ENCODE data around the gene CYRIA.

CYRIA gene

DNA sequence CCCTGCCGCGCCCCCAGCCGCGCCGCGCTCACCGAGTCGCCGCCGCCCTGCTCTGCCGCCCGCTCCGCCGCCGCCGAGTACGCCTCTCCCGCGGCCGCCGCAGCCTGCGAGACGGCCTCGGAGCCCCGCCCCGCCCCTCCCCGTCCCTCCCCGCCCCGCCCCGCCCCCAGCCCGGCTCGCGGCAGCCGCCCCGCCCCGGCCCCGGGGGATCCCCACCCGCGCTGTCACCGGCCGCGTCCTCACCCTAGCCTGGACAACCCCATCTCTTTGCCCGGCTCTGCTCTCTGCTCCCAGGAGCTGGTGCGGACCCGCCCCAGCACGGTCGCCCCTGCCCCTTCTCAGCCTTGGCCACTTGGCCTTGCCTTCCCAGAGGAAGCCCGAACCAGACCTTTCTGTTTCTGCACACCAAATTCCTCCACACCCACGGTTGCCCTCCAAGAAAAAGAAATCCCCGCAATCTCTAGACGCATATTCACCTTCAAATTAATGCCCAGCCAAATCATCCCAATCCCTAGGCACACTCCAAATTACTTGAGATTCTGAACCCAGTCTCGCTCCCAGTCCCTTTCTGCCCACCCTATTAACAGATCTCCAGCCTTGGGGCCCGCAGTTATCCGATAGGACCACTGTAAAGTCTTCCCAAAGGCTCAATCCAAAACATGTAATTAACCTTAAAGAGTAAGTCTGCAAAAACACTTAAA, at the start of gene CYRIA:
TSS of gene CYRIA (minus strand) at position 87 of the 701 bp plus-strand sequence. CDS start 77,715 bp downstream, outside the sequence.
- DNase-seq = no peak

DNA sequence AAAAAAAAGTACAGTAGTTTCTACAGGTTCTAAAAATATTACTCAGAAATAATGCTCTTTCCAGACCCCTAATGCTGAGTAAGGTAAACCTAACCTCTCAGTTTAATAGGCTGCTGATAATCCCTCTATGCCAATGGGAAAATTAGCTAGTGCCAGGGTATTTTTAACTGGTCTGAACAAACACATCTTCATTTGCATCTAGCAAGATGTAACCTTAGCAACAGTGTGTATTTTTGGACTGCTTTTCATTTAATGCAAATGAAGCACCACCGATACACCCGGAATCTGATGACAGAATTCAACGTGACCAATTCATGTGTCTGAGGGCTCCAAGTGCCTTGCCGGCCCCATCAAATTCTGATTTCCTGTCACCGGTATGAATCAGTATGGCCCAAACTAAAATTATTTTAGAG, 47.4 kb upstream of the CYRIA start:
- no peak for DNase-seq

DNA sequence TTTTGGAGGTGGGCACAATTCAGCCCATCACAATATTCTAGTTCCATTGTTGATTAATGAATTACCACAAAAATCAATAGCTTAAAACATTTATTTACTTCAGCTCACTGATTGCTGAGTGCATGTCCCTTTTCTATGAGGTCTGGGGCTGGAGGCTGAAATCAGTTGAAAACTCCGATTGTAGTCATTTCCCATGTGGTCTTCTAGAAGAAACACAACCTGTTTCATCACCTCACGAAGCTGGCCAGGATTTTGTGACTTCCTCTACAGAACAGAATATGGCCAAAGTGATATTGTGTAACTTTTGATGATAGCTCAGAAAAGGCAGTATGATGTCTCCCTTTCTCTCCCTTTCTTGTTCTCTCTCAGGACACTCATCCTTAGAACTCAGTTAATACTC, 44.1 kb upstream of the CYRIA start:
- no peak for DNase-seq

DNA sequence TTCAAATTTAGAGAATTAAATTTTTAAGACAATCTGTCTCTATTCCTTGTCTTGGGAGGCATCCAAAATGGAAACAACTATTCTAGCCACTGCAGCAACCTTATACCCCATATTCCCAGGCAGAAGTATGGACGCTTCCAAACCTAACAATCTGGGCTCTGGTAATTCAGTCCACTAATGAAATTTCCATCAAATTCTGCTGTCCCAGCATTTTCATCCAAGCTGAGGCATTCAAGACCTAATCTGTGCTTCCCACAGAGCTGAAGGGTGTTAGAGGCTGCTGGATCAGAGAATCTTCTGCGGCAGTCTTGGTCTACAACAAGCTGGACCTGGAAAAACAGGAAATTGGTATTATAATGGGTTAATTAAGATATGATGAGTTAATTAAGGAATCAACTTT, 42.5 kb upstream of the CYRIA start:
- DNase-seq = no peak

DNA sequence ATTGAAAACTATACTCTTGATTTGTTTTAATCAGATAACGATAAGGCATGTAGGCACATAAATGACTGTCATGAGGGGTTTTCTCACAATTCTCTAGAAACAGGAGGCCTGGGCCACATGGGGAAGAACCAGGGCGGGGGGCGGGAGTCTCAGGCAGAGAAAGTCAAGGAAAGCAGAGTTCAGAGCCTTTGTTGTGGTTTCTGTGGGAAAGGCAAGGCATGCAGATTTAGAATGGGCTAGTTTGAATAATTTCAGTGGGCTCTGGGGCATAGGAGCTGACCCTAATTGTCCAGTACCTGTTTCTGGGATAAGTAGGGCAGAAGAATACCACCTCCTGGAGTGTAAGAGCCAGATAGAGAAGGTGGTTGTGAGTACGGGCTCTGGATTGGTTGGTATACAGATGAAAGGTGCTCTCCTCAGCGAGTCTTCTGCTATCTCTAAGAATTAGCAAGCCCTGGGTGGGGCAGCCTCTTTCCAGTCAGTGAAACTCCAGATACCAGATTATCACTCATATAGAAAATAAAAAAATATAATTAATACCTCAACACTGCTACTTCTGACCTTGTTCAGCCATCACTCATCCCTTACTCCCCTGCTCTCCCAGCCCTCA, 41.5 kb upstream of the CYRIA start:
- DNase-seq = no peak

DNA sequence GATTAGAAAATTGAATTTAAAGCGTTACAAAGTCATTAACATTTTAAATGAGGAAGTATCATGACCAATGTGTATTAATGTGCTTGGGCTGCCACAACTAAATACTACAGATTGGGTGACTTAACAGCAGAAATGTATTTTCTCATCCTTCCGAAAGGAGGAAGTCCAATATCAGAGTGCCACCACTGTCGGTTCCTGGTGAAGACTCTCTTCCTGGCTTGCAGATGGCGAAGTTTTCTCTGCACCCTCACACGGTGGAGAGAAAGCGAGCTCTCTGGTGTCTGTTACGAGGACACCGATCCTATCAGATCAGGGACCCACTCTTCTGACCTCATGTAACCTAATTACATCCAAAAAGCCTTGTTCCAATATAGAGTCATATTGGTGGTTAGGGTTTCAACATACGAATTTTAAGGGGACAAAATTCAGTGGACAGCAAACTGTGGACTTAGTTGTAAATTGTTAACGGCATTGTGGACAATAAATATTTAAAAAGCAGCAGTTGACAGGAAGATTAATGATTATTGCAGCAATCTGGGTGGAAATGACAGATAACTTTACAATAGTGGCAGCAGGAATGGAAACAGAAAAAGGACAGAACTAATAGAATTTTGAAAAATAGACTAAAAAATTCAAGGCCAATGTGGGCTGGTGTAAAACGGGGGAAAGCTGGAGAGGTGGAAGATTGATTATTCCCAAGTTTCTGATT, 35.1 kb upstream of the CYRIA start:
- DNase-seq = no peak

DNA sequence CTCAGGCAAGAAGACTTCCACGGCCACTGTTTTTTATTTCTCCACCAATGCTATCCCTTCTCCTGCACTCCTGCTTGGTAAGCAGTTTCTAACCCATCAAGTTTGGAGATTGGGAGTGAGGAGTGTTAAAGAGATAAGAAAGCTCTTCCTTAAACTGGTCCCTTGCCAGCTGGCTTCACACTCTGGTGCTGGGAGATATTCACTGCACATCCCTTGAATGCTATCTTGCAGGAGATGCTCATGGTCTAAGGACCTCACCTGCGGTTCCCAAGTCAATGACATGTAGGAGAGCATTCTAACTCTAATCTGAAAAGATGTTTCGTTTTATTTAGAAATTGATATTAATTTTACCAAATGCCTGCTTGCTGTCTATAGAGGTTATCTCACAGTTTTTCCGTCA, 28.2 kb upstream of the CYRIA start:
- DNase-seq = no peak

DNA sequence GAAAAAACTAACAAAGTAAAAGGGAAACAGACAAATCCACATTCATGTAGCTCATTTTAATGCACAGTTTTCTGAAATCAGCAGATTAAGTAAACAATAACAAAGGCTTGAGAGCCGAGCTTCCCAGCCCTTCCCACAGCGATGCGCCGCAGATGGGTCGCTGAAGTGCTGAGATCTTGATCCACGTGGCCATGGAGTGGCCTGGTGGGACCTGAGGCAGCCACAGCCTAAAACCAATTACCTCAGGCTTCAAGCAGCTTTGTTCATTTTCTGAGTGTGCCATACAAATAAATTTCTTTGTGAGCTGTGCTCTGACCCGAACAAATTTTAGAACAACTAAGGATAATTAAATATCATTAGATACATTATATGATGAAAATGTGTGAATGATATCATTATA, 25.6 kb upstream of the CYRIA start:
- DNase-seq = no peak

DNA sequence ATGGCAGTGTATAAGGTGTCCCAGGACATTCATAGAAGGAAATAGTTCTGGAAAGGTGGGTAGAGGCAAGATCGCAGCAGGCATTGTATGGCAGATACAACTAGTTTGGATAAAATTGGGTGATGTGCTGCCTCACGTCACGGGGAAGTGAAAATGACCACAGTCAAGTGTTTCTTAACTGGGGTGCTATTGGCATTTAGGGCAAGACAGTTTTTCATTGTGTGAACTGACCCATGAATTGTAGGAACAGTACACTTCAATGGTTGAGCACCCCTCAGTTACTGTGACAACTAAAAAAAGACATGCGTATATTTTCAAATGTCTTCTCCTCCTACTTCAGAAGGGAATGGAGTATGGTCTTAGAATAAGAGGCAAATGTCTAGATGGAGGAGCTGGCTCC, 22.3 kb upstream of the CYRIA start:
- no peak for DNase-seq

DNA sequence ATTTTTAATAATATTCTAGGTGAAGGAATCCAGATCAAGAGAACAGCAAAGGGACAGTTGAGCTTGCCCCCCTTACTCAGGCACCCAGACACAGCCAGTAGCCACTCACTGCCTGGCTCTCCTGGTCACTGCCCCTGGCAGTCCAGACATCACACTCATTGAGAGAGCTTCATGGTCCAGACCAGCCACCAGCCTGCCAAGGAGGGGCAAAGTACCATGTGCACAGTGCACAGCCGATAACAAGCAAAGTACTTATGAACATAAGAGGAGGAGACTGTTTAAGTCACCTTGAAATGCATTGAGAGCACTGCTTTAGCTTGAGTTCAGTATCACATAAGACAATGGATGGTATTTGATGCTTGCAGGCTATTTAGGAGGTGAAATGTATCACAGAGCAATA, 21.6 kb upstream of the CYRIA start:
- no peak for DNase-seq

DNA sequence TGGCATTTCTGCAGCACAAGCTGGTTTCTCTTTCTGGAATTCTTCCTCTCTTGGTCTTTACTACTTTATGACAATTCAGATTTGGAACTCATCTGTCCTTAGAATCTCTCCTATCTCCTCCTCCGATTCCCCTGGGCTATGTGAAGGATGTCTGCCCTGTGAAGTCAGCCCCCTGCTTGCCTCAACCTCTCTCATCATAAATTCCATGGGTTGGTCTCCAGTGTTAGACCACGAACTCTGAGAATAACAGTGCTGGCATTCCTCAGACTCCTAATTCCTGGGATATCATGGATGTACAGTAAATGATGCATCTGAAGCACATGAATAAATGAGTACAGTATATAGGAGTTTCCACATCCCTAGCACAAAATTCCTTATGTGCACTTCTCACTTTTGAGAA, 21.0 kb upstream of the CYRIA start:
- no peak for DNase-seq

DNA sequence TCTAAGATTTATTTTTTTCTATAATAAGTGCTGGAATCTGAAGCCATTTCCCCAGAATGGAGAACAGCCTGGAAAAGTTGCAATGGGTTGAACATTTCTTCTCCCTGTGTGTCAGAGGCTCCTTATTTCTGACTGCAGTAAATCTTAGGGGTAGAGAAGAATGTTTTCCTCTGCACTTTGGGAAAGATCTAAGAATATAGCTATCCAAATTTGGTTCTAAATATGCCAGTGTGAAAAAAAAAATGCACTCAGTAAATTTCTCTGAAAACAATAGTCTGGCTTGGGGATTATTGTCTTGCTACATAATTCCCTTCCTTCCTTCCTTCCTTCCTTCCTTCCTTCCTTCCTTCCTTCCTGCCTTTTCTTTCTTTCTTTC, 19.7 kb upstream of the CYRIA start:
- no peak for DNase-seq

DNA sequence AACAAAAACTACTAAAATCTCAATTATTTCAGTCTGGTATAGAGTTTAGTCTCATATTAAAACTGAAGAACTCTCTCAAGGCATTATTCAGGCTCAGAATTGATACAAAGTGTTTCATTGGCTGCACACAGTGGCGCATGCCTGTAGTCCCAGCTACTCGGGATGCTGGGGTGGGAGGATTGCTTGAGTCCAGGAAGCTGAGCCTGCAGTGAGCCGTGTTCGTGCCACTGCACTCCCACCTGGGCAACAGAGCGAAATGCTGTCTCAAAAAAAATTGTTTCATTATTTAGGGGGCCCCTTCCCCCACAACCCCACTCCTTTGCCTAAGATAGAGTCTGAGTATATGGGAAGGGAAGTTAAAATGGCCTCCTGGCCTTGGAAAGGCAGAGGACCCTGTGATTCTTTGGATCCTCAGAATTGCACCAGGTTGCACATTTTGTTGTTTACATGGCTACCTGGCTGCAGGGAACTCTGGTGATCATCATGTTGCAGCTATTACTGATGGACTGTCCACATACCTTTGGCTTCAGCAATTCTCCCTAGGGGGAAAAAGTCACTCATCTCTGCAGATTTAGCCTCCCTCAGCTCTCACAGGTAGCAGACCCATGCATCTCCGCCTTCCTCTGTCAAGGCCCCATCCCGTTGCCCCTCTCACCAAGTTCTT, 19.2 kb upstream of the CYRIA start:
- DNase-seq = no peak

DNA sequence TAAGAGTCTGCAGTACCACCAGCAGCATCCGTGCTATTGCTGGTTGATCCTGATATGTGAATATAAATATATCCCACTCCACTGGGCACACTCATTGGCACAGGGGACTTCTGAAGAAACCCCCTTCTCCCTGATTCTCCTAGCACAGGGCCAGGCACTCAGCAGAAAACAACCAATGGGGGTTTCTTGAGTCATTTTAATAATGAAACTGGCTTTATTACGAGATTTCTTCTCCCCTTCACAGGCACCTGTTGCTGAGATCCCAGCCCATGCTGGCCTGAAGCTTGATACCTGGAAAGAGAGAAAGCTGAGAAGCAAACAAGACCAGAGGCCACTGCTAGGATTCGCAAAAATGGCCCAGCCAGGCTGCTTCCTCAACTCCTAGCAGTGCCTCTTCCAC, 17.9 kb upstream of the CYRIA start:
- DNase-seq = no peak

DNA sequence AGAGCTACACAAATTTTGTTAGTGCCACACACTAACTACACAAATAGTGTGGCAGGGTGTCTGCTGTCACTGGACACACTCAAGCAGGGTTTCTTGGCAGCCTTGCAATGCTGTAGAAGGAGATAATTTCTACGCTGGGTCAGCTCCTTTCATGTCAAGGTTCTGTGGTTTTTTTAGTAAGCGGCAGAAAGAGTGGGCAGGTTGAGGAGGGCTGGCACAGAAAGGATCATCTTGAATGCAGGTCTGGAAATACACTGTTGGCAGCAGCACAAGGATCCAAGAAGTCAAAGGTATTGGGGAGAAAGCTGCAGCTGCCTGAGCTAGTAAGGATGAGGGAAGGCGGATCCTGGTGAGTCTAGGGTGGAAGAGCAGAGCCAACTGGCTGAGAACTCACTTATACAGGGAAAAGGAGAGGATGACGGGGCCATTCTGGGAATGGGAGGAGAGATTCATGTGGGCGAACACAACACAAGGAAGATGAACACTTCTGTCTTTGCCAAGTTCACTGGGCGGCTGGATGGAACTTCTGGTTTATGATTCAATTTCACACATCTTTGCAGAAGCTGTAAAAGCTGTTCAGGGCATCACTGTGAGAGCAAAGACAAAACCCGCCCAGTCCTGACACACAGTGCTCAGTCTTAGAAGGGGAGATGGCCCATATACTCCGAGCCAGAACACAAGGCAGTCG, 16.9 kb upstream of the CYRIA start:
- DNase-seq = no peak

DNA sequence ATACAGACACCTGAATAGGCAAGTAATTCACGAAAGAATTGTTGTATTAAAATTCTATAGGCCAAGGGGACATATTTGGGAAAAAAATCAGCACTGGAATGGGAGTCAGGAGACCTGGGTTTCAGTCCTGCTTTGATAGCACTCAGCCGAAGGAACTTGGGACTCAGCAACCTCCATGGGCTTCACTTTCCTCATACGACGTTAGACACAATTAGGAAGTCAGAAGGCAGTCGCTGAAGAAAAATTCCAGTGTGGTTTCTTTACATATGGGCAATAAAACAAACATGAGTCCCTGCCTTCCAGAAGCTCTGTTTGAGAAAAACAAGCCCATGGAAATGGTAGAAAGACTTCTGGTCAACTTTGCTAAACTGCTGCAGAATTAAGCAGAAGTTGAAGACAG, 15.1 kb upstream of the CYRIA start:
- DNase-seq = no peak

DNA sequence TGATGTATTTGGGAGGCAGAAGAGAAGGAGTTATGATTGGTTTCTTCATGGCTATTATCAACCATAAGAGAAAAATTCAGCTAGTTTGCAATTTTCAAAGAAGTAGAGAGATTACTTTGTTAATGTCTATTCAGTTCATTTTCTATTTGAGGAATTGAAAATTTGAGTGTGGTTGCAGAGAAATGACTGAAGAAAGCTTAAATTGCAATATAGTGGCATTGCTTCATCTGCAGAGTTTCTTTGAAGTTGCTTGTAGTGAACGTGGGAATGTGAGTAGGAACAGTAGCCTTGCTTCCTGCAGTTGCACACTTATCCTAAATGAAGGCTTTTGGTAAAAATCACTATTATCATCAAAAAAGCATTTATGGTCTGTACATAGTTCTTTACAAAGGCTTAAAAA, 14.7 kb upstream of the CYRIA start:
- no peak for DNase-seq

DNA sequence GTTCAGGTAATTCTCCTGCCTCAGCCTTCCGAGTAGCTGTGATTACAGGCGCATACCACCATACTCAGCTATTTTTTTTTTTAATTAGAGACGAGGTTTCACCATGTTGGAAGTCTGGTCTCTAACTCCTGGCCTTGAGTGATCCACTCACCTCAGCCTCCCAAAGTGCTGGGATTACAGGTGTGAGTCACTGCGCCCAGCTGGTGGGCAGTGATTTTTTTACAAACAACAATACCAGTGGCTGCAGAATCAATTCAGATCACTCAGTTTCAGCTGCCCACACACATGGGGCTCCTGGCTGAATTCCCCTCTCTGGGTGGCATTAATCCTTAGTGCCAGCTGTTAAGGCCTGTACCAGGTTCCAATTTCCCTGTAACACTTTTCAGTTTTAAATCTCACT, 13.3 kb upstream of the CYRIA start:
- DNase-seq = no peak

DNA sequence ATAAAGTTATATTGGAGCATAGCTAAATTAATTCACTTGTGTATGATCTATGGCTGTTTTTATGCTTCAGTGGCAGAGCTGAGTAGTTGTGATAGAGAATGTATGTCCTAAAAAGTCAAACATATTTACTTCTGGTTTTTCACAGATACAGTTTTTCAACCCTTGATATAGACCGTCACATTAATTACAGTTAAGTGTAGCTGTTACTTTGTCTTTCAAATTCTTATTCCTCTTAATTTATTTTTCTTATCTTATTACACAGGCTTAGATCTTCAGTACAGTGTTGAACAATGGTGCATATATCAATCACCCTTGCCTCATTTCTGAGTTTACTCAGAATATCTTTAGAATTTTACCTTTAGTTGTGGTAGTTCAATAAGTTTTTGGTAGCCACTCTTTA, 12.2 kb upstream of the CYRIA start:
- DNase-seq = no peak

DNA sequence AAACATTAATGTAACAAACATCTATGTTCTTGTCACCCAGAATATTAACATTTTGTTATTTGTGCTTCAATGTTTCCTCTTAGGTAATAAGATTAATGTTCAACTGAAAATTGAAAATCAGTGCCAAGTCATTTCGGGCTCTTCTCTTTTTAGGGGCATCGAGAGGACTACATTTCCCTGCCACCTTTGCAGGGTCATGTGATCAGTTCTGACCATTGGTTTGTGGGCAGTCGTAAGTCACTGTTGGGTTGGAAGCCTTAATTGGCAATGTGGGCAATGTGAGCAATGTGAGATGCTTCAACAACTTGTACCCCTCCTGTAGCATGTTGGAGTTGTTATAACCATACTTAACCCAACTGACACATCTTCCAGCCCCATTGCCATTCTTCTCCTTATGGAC, 10.1 kb upstream of the CYRIA start:
- no peak for DNase-seq

DNA sequence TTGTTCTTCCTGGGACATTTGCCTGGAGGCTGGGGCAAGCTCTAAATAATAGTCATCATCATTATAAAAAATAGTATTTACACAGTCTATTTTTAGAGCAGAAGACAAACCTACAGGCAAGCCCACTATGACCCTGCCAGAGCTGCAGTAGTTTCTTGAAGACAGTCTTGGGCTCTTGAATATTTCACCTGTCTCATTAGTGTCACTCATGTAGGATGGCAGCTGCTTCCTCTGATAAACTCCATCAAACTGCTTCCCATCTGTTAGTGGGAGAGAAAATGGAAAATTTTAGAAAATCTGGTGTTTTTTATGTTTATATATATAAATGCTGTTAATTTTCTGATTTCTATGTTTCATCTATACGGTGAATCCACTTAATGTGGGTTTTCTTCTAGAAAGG, 8.5 kb upstream of the CYRIA start:
- no peak for DNase-seq

DNA sequence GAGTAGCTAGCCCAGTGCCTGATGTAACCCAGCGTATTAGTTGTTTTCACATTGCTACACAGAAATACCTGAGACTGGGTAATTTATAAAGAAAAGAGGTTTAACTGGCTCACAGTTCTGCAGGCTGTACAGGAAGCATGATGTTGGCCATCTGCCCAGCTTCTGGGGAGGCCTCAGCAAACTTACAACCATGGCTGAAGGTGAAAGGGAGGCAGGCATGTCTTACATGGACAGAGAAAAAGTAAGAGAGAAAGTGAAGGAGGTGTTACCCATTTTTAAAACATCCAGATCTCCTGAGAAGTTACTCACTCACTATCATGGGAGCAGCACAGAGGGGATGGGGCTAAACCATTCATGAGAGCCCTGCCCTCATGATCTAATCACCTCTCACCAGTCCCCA, 6.1 kb upstream of the CYRIA start:
- DNase-seq = no peak

DNA sequence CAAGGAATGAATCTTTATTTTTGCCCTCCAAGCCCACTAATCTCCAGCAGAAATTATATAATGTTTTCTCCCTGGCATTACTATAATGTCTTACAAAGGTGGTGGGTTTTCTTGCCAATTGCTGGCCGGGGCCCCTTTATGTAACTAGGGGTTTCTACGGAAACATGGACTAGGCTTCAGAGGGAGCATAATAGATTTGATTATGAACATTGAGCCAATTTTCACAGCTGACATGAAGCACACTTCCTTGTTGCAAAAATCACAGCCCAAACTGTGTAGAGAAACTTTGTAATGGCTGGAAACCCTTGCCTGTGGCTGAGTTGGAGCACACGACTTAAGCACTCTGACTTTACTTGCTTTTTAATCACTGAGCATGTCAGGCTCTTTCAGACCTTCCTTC, 3.8 kb upstream of the CYRIA start:
- DNase-seq = no peak

DNA sequence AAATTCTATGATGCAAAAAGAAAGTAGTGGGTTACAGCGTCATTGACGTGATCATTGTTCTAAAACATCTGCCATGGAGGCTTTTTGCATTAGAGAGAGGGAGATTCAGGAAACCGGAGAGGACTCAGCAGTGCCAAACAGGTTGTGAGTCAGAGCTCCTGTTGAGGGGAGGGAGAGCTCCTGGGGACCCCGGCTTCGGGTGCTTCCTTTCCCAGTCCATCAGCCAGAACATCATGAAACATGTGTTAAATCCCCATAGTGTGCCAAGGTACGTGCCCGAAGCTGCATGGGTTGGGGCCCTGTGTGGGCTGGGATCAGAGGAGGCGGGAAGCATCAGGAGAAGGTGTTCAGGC, 791 bp upstream of the CYRIA start:
- DNase-seq = no peak

All from SW 1271 (cell line).